Neural progenitor cell (in vitro differentiated cells): ENCODE measurements around the gene ZNF277.

ENCODE experiments used
- EZH2phosphoT487 ChIP-seq: fragments of 200-600 bp; sonication (generic); IDR thresholded peaks from 2 replicates; pipeline ENCODE4 v1.6.1; 2017; ENCODE audit warnings: antibody characterized with exemption
- TF ChIP-seq, protein P1 (sequence below): fragments of 200-600 bp; sonication (generic); IDR thresholded peaks from 2 replicates; pipeline ENCODE4 v1.5.1; 2017; ENCODE audit warnings: antibody characterized with exemption, mild to moderate bottlenecking

DNA sequence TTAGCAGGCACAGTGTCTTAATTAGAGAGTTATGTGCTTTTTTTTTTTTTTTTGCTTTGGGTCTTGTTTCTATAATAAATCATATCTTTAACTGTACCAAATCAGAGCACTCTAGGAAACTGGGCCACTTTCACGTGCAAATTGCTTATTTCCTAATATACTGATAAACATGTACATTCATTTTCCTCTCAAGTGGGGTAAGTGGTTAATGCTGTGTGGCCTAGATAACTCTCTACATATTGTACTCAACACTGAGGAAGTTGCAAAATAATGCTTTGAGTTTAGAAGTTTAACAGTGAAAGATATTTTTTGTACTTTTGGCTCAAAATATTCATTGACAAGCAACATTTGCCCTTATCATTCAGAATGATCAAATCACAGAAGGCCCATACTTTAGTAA lies 127.9 kb downstream of the ZNF277 start:
- TF ChIP-seq, protein P1, sequence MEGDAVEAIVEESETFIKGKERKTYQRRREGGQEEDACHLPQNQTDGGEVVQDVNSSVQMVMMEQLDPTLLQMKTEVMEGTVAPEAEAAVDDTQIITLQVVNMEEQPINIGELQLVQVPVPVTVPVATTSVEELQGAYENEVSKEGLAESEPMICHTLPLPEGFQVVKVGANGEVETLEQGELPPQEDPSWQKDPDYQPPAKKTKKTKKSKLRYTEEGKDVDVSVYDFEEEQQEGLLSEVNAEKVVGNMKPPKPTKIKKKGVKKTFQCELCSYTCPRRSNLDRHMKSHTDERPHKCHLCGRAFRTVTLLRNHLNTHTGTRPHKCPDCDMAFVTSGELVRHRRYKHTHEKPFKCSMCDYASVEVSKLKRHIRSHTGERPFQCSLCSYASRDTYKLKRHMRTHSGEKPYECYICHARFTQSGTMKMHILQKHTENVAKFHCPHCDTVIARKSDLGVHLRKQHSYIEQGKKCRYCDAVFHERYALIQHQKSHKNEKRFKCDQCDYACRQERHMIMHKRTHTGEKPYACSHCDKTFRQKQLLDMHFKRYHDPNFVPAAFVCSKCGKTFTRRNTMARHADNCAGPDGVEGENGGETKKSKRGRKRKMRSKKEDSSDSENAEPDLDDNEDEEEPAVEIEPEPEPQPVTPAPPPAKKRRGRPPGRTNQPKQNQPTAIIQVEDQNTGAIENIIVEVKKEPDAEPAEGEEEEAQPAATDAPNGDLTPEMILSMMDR, result no peak
- TF ChIP-seq EZH2phosphoT487, result no peak
